Measurements from ENCODE around the gene PROM2.

The PROM2 gene

DNA sequence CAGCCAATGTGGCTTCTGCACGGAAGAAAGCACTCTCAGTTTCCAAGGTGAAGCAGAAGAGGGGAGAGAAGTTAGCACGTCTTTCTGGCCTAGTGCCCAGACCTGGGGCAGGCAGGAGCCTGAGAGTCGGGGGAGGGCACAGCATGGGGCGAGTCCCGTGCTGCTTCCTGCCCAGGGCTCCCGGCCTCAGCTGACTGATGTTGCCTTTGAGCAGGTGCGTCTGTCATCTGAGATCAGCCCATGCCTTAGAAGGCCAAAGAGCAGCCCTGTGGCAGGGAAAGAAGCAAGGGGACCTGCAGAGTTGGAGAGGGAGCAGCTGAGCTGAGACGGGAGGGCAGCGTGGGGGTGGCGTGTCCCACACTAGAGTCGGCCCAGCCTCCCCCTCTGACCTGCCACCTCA, 26.2 kb downstream of the PROM2 start:
- no peak for DNase-seq (ENCODE audit: extremely low read depth, insufficient read length)
- H3K4me3 ChIP-seq (replicated peaks; ENCODE audit: low read depth, low read length): no peak overlapping the region
- H3K27me3 ChIP-seq (replicated peaks; ENCODE audit: control insufficient read depth, insufficient read depth, low read length): no peaks in the 10 kb centered on the region; the same call in 1 of the 2 replicates
- TF ChIP-seq, protein P1, sequence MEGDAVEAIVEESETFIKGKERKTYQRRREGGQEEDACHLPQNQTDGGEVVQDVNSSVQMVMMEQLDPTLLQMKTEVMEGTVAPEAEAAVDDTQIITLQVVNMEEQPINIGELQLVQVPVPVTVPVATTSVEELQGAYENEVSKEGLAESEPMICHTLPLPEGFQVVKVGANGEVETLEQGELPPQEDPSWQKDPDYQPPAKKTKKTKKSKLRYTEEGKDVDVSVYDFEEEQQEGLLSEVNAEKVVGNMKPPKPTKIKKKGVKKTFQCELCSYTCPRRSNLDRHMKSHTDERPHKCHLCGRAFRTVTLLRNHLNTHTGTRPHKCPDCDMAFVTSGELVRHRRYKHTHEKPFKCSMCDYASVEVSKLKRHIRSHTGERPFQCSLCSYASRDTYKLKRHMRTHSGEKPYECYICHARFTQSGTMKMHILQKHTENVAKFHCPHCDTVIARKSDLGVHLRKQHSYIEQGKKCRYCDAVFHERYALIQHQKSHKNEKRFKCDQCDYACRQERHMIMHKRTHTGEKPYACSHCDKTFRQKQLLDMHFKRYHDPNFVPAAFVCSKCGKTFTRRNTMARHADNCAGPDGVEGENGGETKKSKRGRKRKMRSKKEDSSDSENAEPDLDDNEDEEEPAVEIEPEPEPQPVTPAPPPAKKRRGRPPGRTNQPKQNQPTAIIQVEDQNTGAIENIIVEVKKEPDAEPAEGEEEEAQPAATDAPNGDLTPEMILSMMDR (IDR thresholded peaks at IDR 0.05; ENCODE audit: insufficient read depth, low read length, poor library complexity, severe bottlenecking): no peak
- H3K36me3 ChIP-seq (ENCODE audit: control insufficient read depth, insufficient read depth, low read length): no peaks in the 10 kb centered on the region

DNA sequence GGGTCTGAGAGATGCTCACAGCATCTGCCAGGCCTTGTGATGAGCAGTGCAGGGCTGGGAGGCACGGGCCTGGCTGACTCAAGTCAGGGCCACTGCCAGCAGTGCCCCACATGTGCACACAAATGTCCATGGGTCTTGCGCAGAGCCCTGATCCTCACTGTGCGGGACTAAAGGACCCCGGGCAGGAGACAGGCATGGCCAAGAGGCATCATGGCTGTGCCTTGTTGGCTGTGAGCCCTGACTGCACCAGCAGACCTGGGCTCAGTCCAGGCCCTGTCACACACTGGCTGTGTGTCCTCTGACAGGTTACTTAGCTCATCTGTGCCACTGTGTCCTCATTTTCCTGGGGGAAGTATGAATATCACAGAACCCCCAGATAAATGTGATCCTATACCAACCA, 26.9 kb downstream of the PROM2 start:
- no peaks in the 10 kb centered on the region; the same call in 1 of the 2 replicates for H3K27me3 ChIP-seq (replicated peaks; ENCODE audit: control insufficient read depth, insufficient read depth, low read length)
- no peak overlapping the region for H3K4me3 ChIP-seq (replicated peaks; ENCODE audit: low read depth, low read length)

DNA sequence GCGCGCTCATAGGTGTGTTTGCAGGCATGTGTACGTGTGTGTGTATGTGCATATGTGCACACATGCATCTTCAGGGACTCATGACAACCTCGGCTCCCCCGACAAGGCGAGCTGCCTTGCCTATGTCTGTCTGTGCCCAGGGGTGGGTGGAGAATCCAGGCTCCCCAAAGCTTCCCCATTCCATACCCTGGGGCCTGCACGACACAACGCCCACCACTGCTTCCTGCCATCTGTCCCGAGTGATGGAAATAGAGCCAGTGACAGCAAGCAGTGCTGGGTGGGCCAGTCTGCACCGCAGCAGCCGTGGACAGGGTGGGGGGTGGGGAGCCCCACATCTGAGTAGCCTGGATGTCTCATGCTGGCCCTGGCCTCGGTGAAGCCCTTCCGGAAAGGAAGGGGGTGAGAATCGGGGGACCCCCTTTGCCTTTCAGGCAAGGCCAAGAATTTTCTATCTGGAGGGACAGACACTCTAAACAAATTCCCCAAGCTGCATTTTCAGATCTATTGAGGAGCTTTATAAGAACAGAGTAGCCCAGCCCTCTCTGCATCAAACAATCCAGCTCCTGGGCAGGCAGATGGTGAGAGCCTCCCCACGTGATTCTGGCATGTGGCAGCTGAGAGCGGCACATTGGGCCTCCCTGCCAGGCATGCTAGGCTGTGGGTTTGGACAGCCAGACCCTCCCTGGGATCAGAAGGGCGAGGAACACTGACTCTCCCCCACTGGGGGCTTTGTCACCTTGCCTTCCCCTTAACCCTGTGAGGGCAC, 27.8 kb downstream of the PROM2 start:
- DNase-seq (ENCODE audit: extremely low read depth, insufficient read length): no peak
- Histone ChIP-seq H3K36me3 (ENCODE audit: control insufficient read depth, insufficient read depth, low read length) (no peaks in the 10 kb centered on the region), H3K27me3 (replicated peaks; ENCODE audit: control insufficient read depth, insufficient read depth, low read length) (no peaks in the 10 kb centered on the region; the same call in 1 of the 2 replicates), H3K4me3 (replicated peaks; ENCODE audit: low read depth, low read length) (no peak overlapping the region)
- TF ChIP-seq, protein P1 (IDR thresholded peaks at IDR 0.05; ENCODE audit: insufficient read depth, low read length, poor library complexity, severe bottlenecking): no peak

More for the DNA sequence above, 26.9 kb downstream of the PROM2 start:
- DNase-seq (ENCODE audit: extremely low read depth, insufficient read length): no peak
- no peaks in the 10 kb centered on the region for H3K36me3 ChIP-seq (ENCODE audit: control insufficient read depth, insufficient read depth, low read length)
- TF ChIP-seq, protein P1 (IDR thresholded peaks at IDR 0.05; ENCODE audit: insufficient read depth, low read length, poor library complexity, severe bottlenecking): no peak

DNA sequence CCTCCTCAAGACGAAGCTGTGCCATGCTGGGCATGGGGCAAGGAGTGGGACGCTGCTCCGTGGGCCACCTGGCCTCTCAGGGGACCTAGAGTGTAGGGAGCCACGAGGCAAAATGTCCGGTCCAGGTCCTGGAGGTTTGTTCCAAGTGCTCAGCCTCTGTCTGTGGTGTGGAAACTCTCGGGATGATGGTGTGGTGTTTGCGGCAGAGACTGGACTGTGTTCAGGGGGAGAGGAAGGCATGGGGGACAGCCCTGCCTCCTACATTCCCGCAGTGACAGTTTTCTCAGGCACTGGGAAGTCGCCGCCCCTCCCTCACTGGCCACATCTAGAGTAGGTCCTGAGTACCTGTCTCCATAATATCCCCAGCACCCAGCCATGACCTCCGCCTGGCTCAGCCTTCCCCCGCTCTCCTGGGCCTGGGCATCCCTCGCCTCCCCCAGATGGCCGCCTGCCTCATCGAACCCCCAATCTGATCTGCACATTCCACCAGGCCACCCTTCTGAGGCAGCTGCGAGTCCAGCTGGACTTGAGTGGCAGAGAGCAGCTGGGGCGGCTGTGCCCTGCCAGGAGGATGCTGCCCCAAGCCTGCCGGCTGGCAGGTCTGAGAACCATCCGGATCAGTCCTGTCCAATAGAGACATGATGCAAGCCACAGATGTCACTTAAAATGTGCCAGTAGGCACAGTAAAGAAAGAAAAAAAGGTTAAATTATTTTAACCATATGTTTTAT, 29.1 kb downstream of the PROM2 start:
- Histone ChIP-seq H3K4me3 (replicated peaks; ENCODE audit: low read depth, low read length) (no peak overlapping the region), H3K27me3 (replicated peaks; ENCODE audit: control insufficient read depth, insufficient read depth, low read length) (no peaks in the 10 kb centered on the region), H3K36me3 (ENCODE audit: control insufficient read depth, insufficient read depth, low read length) (no peaks in the 10 kb centered on the region)
- DNase-seq (ENCODE audit: extremely low read depth, insufficient read length): no peak
- TF ChIP-seq, protein P1 (IDR thresholded peaks at IDR 0.05; ENCODE audit: insufficient read depth, low read length, poor library complexity, severe bottlenecking): no peak

DNA sequence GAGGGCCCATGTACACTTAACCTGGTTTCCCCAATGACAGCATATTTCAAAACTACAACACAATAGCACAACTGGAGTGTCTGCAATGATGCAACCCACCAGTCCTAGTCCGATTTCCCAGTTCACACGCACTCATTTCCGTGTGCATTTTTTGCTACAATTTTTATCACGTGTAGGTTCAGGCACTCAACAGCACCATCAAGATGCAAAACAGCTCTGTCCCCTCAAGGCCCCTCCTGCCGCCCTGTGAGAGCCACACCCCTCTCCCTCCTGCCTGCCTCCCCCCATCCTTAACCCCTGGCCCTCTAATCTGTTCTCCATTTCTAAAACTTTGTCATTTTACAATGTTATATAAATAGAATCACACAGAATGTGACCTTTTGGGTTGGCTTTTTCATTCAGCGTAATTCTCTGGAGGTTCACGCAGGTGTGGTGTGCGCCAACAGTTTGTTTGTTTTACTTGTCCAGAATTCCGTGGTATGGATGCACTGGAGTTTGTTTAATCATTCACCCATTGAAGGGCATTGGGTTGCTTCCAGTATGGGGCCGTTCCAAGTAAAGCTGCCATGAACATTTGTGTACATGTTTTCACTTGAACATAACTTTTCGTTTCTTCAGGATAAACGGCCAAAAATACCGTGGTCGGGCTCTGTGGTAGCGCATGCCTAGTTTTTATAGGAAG, 31.3 kb downstream of the PROM2 start:
- H3K4me3 ChIP-seq (replicated peaks; ENCODE audit: low read depth, low read length): no peak overlapping the region
- no peak for DNase-seq (ENCODE audit: extremely low read depth, insufficient read length)
- H3K36me3 ChIP-seq (ENCODE audit: control insufficient read depth, insufficient read depth, low read length): no peaks in the 10 kb centered on the region
- H3K27me3 ChIP-seq (replicated peaks; ENCODE audit: control insufficient read depth, insufficient read depth, low read length): no peaks in the 10 kb centered on the region; the same call in 1 of the 2 replicates
- TF ChIP-seq, protein P1 (IDR thresholded peaks at IDR 0.05; ENCODE audit: insufficient read depth, low read length, poor library complexity, severe bottlenecking): no peak
